Activated gamma-delta T cell treated with anti-CD3 and anti-CD28 coated beads, Interleukin-2, amount 50 U/mL, for 16 hours (primary cell): ENCODE measurements around the gene DXO.
"Not testable (repeated sequence)": the region's sequence is repeated elsewhere in the genome, so short reads cannot be mapped to it uniquely, and the experiment has no call there.

Experiments
- DNase-seq: peaks from one replicate; pipeline ENCODE4 v3.0.0-alpha.2; 2020; ENCODE audit warnings: low read depth

Gene DXO

DNA sequence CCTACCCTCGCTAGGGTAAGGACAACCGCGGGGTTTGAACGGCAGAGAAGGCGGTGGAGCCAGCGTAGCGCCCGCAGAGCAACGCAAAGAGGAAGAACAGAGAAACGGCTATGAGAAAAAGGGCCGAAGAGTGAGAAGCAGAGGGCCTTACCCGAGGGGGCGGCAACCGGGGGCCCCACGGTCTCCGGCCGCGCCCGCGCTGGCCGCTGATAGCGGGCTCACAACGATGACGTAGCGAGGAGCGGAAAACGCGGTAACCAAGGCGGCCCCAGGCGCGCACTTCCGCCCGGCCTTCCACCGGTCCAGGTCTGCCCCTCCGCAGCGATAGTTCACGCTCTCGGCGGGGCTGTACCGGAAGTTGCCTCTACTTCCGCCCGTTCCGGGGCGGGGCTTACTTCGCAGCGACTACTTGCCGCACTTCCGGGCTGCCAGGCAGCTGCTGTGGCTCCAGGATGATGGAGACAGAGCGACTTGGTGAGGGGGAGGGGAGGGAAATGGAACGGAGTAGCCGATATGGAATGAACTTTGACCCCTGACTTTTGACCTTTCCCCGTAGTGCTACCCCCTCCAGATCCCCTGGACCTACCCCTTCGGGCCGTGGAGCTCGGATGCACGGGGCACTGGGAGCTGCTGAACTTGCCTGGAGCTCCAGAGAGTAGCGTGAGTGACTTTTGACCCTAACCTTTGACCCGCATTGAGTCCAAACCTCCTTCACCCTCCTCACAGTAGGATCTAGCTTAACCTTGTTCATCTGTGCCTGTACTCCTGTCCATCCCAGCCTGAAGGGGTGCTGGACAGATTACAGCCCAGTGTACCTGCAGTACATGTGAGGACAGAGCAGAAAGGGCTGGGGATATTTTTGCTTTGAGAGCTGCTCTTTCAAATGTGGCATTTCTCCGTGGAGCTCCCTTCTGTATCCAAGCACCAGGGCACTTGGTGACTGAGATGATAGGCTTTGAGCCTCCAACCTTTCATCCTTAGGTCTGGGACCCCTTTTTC lies 12.9 kb downstream of the DXO start, which contains the start of the genes NELFE and SKIC2:
Gene NELFE, minus strand, starts transcription at position 231 of the 999 bp plus-strand sequence. CDS start 525 bp downstream, outside the sequence.
Gene SKIC2, plus strand, starts transcription at position 435 of the 999 bp plus-strand sequence. Its CDS starts 18 bp downstream, at position 453.
- peak; percentile 96 for DNase-seq

DNA sequence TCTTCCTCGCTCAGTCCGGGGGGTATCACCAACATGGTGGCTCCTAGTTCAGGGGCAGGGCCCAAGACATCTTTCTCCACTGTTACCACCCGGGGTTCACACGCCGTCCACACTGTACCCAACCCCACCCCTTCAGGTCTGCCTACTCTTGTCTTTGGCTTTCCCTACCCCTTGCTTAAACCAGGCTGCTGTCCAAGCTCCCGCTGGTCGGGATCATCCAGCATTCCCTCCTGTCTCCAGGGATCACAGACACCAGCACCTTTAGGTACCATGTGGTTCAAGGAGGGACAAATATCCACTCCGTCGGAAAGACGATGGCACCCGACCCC lies 13.6 kb downstream of the DXO start:
- DNase-seq, result no peak

DNA sequence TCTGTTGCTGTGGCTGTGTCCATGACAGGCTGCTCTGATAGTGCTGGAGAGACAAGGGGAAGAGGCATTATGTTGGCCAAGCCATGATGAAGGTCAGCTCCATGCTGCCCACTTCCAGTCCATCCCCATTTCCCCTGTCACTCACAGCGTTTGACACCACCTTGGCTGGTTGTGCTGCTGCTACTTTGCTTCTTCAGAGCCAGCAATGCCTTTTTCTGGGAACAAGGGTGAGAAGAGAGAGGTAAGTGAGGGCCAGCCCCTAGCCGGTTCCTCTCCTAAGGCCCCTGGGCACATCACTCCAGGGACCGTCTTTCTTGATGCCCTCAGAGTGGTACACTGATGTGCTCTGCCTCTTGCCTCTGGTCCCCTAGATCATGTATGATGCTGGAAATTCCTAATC lies 15.1 kb downstream of the DXO start:
- no peak for DNase-seq

GRCh38 chr6:31954511-31954910 lies 17.4 kb downstream of the DXO start:
- no peak for DNase-seq

- DNase-seq, result no peak
These were observed 19.0 kb downstream of the DXO start for GRCh38 chr6:31952890-31953289.

- no peak for DNase-seq
These were observed 19.7 kb downstream of the DXO start for GRCh38 chr6:31952140-31952805.

DNA sequence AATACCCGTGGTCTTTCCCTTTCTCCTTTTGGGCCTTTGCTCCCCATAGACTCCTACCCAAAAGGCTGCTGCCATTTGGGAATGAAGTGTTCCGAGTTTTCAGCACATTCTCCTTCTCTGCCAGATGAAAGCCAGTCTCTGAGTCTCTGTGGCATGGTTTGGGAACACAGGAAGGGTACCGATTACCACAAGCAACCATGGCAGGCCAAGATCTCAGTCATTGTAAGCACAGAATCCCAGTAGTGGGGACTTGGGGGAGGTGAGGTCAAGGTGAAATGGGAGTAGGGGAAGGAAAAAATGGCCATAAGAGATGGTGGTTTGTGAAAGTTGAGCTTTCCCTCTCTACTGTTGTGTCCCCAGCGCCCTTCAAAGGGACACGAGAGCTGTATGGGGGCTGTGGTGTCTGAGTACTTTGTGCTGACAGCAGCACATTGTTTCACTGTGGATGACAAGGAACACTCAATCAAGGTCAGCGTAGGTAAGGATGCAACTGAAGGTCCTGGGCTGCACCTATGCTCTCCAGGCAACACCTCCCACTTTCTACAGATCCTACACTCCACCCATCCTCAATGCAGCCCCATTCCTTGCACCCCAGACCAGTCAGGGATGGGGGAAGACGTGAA lies 21.9 kb downstream of the DXO start:
- no peak for DNase-seq

- DNase-seq, result no peak
These were observed 23.1 kb downstream of the DXO start for GRCh38 chr6:31948753-31949413.

- DNase-seq, result no peak
These were observed 23.6 kb downstream of the DXO start for GRCh38 chr6:31948306-31948705.

DNA sequence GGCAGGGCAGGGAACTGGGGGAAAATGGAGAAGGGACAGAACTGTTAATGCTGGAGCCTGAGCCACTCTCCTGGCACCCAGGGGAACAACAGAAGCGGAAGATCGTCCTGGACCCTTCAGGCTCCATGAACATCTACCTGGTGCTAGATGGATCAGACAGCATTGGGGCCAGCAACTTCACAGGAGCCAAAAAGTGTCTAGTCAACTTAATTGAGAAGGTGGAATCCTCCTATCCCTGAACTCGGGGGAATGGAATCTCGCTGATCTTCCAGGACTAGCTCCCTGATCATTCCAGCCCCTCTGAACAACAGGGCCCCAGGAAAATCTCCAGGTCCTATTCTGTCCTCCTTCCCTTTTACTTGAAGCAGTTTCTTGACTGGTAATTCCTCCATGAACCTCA lies 24.1 kb downstream of the DXO start:
- no peak for DNase-seq

DNA sequence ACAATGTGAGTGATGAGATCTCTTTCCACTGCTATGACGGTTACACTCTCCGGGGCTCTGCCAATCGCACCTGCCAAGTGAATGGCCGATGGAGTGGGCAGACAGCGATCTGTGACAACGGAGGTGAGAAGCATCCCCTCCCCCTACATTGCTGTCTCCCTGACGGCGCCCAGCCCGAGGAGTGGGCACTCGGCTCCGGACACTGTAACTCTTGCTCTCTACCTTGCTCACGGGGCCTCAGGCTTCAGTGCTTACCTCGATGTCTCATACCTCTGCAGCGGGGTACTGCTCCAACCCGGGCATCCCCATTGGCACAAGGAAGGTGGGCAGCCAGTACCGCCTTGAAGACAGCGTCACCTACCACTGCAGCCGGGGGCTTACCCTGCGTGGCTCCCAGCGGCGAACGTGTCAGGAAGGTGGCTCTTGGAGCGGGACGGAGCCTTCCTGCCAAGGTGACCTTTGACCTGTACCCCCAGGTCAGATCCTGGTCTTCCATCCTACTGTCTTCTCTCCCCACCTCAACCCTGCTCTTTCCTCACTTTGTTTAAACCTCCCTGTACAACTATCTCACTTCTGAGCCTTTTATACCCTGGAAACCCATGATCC lies 24.8 kb downstream of the DXO start:
- DNase-seq, result no peak

GRCh38 chr6:31946370-31946885 lies 25.5 kb downstream of the DXO start:
- DNase-seq, result no peak

DNA sequence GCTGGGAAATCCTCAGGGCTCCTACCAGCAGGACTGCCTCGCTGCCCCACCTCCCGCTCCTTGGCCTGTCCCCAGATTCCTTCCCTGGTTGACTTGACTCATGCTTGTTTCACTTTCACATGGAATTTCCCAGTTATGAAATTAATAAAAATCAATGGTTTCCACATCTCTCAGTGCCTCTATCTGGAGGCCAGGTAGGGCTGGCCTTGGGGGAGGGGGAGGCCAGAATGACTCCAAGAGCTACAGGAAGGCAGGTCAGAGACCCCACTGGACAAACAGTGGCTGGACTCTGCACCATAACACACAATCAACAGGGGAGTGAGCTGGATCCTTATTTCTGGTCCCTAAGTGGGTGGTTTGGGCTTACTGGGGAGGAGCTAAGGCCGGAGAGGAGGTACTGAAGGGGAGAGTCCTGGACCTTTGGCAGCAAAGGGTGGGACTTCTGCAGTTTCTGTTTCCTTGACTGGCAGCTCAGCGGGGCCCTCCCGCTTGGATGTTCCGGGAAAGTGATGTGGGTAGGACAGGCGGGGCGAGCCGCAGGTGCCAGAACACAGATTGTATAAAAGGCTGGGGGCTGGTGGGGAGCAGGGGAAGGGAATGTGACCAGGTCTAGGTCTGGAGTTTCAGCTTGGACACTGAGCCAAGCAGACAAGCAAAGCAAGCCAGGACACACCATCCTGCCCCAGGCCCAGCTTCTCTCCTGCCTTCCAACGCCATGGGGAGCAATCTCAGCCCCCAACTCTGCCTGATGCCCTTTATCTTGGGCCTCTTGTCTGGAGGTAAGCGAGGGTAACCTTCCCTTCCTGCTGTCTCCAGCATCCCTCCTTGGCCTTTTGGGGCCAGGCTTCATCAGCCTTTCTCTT lies 26.2 kb downstream of the DXO start, which contains the start of gene CFB:
Gene CFB, plus strand, starts transcription at position 589 of the 863 bp plus-strand sequence. Its CDS starts 127 bp downstream, at position 716.
- no peak for DNase-seq

DNA sequence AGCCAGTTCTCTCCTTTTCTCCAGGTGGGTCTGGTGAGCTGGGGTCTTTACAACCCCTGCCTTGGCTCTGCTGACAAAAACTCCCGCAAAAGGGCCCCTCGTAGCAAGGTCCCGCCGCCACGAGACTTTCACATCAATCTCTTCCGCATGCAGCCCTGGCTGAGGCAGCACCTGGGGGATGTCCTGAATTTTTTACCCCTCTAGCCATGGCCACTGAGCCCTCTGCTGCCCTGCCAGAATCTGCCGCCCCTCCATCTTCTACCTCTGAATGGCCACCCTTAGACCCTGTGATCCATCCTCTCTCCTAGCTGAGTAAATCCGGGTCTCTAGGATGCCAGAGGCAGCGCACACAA lies 26.8 kb downstream of the DXO start:
- DNase-seq, result no peak

DNA sequence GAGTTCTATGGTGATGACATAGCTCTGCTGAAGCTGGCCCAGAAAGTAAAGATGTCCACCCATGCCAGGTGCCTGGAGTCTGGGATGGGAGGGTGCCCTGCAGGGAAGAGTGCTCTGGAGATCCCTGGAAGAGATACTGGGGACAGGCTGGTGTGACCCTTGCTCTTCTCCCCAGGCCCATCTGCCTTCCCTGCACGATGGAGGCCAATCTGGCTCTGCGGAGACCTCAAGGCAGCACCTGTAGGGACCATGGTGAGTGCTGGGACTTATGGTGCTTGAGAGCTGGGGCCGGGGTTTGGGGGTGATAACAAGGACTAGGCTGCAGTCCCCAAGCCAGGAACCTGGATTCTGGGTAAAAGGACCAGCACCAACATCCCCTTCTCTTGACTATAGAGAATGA lies 28.2 kb downstream of the DXO start:
- DNase-seq, result no peak

- DNase-seq, result no peak
These were observed 31.7 kb downstream of the DXO start for GRCh38 chr6:31940256-31940664.

DNA sequence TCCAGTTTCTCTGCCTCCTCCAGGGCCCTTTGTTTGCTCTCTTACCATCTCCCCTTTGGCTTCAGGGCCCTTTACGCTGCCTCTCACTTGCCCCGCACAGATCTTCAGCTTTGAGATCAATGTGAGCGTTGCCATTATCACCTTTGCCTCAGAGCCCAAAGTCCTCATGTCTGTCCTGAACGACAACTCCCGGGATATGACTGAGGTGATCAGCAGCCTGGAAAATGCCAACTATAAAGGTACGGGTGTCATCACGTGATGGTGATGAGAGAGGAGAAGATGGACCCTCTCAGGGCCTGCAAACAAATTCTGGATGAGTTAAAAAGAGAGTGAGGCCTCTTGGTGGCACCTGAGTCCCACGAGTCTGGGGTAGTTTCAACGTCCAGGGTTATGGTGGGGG lies 36.1 kb downstream of the DXO start:
- no peak for DNase-seq

GRCh38 chr6:31935021-31935420 lies 36.9 kb downstream of the DXO start:
- DNase-seq, result no peak

DNA sequence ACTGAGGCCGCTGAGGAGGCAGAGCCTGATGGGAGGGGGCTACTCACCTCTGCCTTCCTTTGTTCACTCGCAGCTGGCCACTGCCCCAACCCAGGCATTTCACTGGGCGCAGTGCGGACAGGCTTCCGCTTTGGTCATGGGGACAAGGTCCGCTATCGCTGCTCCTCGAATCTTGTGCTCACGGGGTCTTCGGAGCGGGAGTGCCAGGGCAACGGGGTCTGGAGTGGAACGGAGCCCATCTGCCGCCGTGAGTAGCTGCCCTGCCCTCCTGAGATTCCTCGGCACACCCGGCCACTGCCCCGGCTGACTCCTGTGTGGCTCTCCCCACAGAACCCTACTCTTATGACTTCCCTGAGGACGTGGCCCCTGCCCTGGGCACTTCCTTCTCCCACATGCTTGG lies 38.4 kb downstream of the DXO start:
- no peak for DNase-seq

- DNase-seq, result not testable (repeated sequence)
These were observed 39.8 kb downstream of the DXO start for GRCh38 chr6:31932137-31932536.
